ENCODE data around the gene S100A2.
"Not testable (repeated sequence)": the region's sequence is repeated elsewhere in the genome, so short reads cannot be mapped to it uniquely, and the experiment has no call there.

Gene S100A2

DNA sequence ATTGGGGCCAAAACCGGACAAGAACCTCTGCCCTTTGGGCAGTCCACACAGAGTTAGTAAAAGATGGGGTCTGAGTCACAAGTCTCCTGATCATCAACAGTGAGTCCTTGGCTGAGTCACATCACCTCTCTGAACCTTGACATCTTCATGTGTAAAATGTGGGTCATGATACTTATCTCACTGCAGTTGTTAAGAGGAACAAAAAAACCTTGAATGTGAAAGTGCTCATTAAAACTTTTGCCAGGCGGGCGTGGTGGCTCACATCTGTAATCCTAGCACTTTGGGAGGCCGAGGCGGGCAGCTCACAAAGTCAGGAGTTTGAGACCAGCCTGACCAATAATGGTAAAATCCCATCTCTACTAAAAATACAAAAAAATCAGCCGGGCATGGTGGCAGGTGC, 31.6 kb upstream of the S100A2 start:
- TF ChIP-seq, protein P1, sequence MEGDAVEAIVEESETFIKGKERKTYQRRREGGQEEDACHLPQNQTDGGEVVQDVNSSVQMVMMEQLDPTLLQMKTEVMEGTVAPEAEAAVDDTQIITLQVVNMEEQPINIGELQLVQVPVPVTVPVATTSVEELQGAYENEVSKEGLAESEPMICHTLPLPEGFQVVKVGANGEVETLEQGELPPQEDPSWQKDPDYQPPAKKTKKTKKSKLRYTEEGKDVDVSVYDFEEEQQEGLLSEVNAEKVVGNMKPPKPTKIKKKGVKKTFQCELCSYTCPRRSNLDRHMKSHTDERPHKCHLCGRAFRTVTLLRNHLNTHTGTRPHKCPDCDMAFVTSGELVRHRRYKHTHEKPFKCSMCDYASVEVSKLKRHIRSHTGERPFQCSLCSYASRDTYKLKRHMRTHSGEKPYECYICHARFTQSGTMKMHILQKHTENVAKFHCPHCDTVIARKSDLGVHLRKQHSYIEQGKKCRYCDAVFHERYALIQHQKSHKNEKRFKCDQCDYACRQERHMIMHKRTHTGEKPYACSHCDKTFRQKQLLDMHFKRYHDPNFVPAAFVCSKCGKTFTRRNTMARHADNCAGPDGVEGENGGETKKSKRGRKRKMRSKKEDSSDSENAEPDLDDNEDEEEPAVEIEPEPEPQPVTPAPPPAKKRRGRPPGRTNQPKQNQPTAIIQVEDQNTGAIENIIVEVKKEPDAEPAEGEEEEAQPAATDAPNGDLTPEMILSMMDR (IDR thresholded peaks at IDR 0.05; ENCODE audit: control insufficient read depth, extremely low read depth, insufficient read depth), result no peak
- no peak overlapping the region for H3K4me3 ChIP-seq (ENCODE audit: low read depth, low read length)
- DNase-seq (ENCODE audit: low read depth), result no peak

GRCh38 chr1:153592748-153593147, 27.1 kb upstream of the S100A2 start:
- no peak for DNase-seq (ENCODE audit: low read depth)
- no peak overlapping the region for H3K4me3 ChIP-seq (ENCODE audit: low read depth, low read length)
- TF ChIP-seq, protein P1 (IDR thresholded peaks at IDR 0.05; ENCODE audit: control insufficient read depth, extremely low read depth, insufficient read depth), result no peak

DNA sequence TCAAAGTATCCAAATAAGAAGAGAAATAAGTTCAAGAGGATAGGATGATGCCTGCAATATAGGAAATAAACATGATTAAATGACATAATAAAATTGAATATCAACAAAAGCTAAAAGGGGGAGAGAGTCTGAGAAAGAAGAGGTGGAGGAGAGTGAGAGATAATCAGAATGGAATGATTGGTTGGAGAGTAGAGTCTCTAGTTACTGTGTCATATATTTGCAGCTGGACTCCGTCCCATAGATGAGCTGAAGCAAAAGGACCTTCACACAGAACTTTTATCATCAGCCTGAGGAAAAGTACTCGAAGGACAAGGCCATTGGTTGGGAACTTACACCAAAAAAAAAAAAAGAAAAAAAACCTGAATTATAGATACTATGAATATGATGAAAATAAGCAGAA, 22.8 kb upstream of the S100A2 start:
- no peak for DNase-seq (ENCODE audit: low read depth)
- TF ChIP-seq, protein P1 (IDR thresholded peaks at IDR 0.05; ENCODE audit: control insufficient read depth, extremely low read depth, insufficient read depth), result no peak
- no peak overlapping the region for H3K4me3 ChIP-seq (ENCODE audit: low read depth, low read length)

- not testable (repeated sequence) for H3K4me3 ChIP-seq (ENCODE audit: low read depth, low read length); DNase-seq (ENCODE audit: low read depth)
Measured at GRCh38 chr1:153588033-153588432, 22.4 kb upstream of the S100A2 start.

- DNase-seq (ENCODE audit: low read depth), result no peak
Measured at GRCh38 chr1:153587314-153587713, 21.7 kb upstream of the S100A2 start.

GRCh38 chr1:153586347-153586746, 20.7 kb upstream of the S100A2 start:
- DNase-seq (ENCODE audit: low read depth), result no peak
- H3K4me3 ChIP-seq (ENCODE audit: low read depth, low read length), result no peak overlapping the region
- TF ChIP-seq, protein P1 (IDR thresholded peaks at IDR 0.05; ENCODE audit: control insufficient read depth, extremely low read depth, insufficient read depth), result no peak

More at GRCh38 chr1:153587314-153587713, 21.7 kb upstream of the S100A2 start:
- TF ChIP-seq, protein P1 (IDR thresholded peaks at IDR 0.05; ENCODE audit: control insufficient read depth, extremely low read depth, insufficient read depth), result no peak
- no peak overlapping the region for H3K4me3 ChIP-seq (ENCODE audit: low read depth, low read length)

DNA sequence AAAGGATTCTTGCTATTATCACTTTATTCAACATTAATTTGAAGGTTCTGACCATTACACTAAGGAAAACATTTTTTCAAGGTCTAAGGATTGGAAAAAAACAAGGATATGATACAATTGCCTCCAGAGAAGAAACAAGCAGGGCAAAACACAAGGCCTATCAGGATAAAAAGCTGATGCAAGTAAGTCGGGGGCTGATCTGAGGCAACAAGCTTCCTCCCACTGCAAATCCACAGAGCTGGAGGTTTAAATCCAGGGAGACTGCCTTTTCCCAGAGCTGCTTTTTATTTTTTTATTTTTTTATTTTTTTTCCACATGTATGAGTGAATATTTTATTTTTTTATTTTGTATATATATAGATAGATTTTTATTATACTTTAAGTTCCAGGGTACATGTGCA, 19.4 kb upstream of the S100A2 start:
- TF ChIP-seq, protein P1 (IDR thresholded peaks at IDR 0.05; ENCODE audit: control insufficient read depth, extremely low read depth, insufficient read depth), result no peak
- no peak for DNase-seq (ENCODE audit: low read depth)
- H3K4me3 ChIP-seq (ENCODE audit: low read depth, low read length), result no peak overlapping the region

All from LNCaP clone FGC (cell line).